HCT116 (cell line): ENCODE results near the gene CCDC174. TPM values are rescaled to one million over a fixed set of nuclear protein-coding genes. Genes with fewer than 3 reads are reported as not detected.

Source experiments
- ATAC-seq: fragments of 200-7000 bp; cut with Tn5 transposase; 2 replicates; pipeline ENCODE4 v1.9.1; 2020; ENCODE audit warnings: mild to moderate bottlenecking, moderate library complexity
- Bru-seq: library from RNA; stranded (reverse); fragments of 400-500 nt; gene quantifications from one replicate; lab custom pipeline; 2021; lab: Mats Ljungman, UMichigan
- BruChase-seq, 2 experiments: library from RNA; stranded (reverse); fragments of 400-500 nt; gene quantifications; one replicate each; lab custom pipeline; 2021; lab: Mats Ljungman, UMichigan
- BruUV-seq: library from RNA; stranded (reverse); fragments of 400-500 nt; replicated peaks from 2 replicates; lab custom pipeline; 2021; lab: Mats Ljungman, UMichigan
- CTCF ChIA-PET: fragments of 300-600 bp; sonication (Branson Sonifier 250); formaldehyde crosslinking; loops from one replicate; lab custom pipeline; 2021; ENCODE audit warnings: antibody characterized with exemption; lab: Charles Lee
- POLR2A ChIA-PET: fragments of 300-600, 350-600 bp; sonication (Branson Sonifier 250); formaldehyde crosslinking; loops from one replicate; lab custom pipeline; 2021; ENCODE audit warnings: antibody characterized with exemption; lab: Charles Lee
- RAD21 ChIA-PET, 2 experiments: fragments of 300-600 bp; sonication (Branson Sonifier 250); formaldehyde crosslinking; loops; one replicate each; lab custom pipeline; 2023; ENCODE audit warnings: low total read pairs in 2 of 2; ENCODE audit not compliant: uncharacterized antibody in 2 of 2, unreplicated experiment in 2 of 2, low non-redundant PET in 1 of 2; lab: Charles Lee
- DNase-seq: peaks from one replicate; pipeline ENCODE4 v3.0.0-alpha.2; 2010; ENCODE audit warnings: low read depth, low spot score
- H2AFZ ChIP-seq: fragments of 200-600 bp; shearing (Covaris generic), sonication (generic); 2 replicates; pipeline ENCODE4 v1.6.1; 2017; ENCODE audit warnings: low read depth, mixed run types, mixed read lengths, antibody characterized with exemption, low read length; ENCODE audit not compliant: poor library complexity, severe bottlenecking
- H3K27ac ChIP-seq: 2 replicates; pipeline ENCODE4 v1.5.1; 2012; ENCODE audit warnings: low read depth, low read length
- H3K27me3 ChIP-seq: fragments of 200-600 bp; sonication (generic); 2 replicates; pipeline ENCODE4 v1.6.1; 2016; ENCODE audit warnings: mixed run types, low read length, mixed read lengths; ENCODE audit not compliant: insufficient read depth
- H3K36me3 ChIP-seq, 2 experiments: fragments of 200-500 bp in 1 of 2; fragments of 200-600 bp in 1 of 2; sonication (Bioruptor generic) in 1 of 2; sonication (generic) in 1 of 2; 2 replicates each; pipeline versions ENCODE4 v1.5.1 to v1.6.1; 2014 to 2016; ENCODE audit warnings: low read length in 2 of 2, inconsistent platforms in 1 of 2, mixed read lengths in 1 of 2, mixed run types in 1 of 2; ENCODE audit not compliant: insufficient read depth in 2 of 2, control insufficient read depth in 1 of 2
- H3K4me1 ChIP-seq, 2 experiments: fragments of 200-600 bp in 1 of 2; sonication (generic) in 1 of 2; 2 replicates each; pipeline versions ENCODE4 v1.5.1 to v1.6.1; 2012 to 2017; ENCODE audit warnings: low read length in 2 of 2, inconsistent platforms in 1 of 2, mild to moderate bottlenecking in 1 of 2, mixed read lengths in 1 of 2, mixed run types in 1 of 2, moderate library complexity in 1 of 2; ENCODE audit not compliant: insufficient read depth in 2 of 2, control insufficient read depth in 1 of 2
- H3K4me2 ChIP-seq: fragments of 200-600 bp; sonication (generic); 2 replicates; pipeline ENCODE4 v1.6.1; 2017; ENCODE audit warnings: mixed run types, low read length, mixed read lengths
- H3K4me3 ChIP-seq, 2 experiments: fragments of 200-600 bp in 1 of 2; sonication (generic) in 1 of 2; replicated peaks in 1 of 2; 2 replicates each; pipeline ENCODE4 v1.5.1; 2011 to 2016; ENCODE audit warnings: low read length in 2 of 2, control low read depth in 1 of 2, low read depth in 1 of 2, mild to moderate bottlenecking in 1 of 2, mixed read lengths in 1 of 2, mixed run types in 1 of 2
- H3K79me2 ChIP-seq: fragments of 200-600 bp; sonication (generic); 2 replicates; pipeline ENCODE4 v1.6.1; 2017; ENCODE audit warnings: mild to moderate bottlenecking, mixed run types, low read length, moderate library complexity, mixed read lengths; ENCODE audit not compliant: insufficient read depth
- H3K9ac ChIP-seq: fragments of 200-600 bp; sonication (generic); 2 replicates; pipeline ENCODE4 v1.6.1; 2016; ENCODE audit warnings: low read length, mixed read lengths
- H3K9me2 ChIP-seq: fragments of 200-600 bp; sonication (generic), shearing (Covaris generic); 2 replicates; pipeline ENCODE4 v1.6.1; 2017; ENCODE audit warnings: mixed run types, mild to moderate bottlenecking, moderate library complexity; ENCODE audit not compliant: insufficient read depth
- H3K9me3 ChIP-seq, 2 experiments: fragments of 200-500 bp in 1 of 2; fragments of 200-600 bp in 1 of 2; sonication (Bioruptor generic) in 1 of 2; sonication (generic) in 1 of 2; 2 replicates each; pipeline ENCODE4 v1.6.1; 2014 to 2017; ENCODE audit warnings: low read length in 2 of 2, mixed read lengths in 2 of 2, inconsistent platforms in 1 of 2, low read depth in 1 of 2, mild to moderate bottlenecking in 1 of 2, mixed run types in 1 of 2, moderate library complexity in 1 of 2; ENCODE audit not compliant: control insufficient read depth in 1 of 2, insufficient read depth in 1 of 2
- H4K20me1 ChIP-seq: fragments of 200-600 bp; sonication (generic), shearing (Covaris generic); 2 replicates; pipeline ENCODE4 v1.6.1; 2017; ENCODE audit warnings: mixed run types, mild to moderate bottlenecking, moderate library complexity; ENCODE audit not compliant: insufficient read depth
- CBX3 ChIP-seq: IDR thresholded peaks from 2 replicates; pipeline ENCODE4 v1.6.1; 2012; ENCODE audit warnings: low read depth
- EGR1 ChIP-seq: IDR thresholded peaks from 2 replicates; pipeline ENCODE4 v1.6.1; 2012; ENCODE audit warnings: low read depth
- ELF1 ChIP-seq: IDR thresholded peaks from 2 replicates; pipeline ENCODE4 v1.6.1; 2012; ENCODE audit warnings: low read depth, borderline replicate concordance
- EZH2phosphoT487 ChIP-seq: fragments of 200-600 bp; IDR thresholded peaks from 2 replicates; pipeline ENCODE4 v1.6.1; 2018; ENCODE audit warnings: antibody characterized with exemption, borderline replicate concordance
- FOSL1 ChIP-seq: IDR thresholded peaks from 2 replicates; pipeline ENCODE4 v1.6.1; 2012; ENCODE audit warnings: low read depth
- JUND ChIP-seq: IDR thresholded peaks from 2 replicates; pipeline ENCODE4 v1.6.1; 2012
- MAX ChIP-seq: IDR thresholded peaks from 2 replicates; pipeline ENCODE4 v1.6.1; 2012
- POLR2A ChIP-seq: IDR thresholded peaks from 2 replicates; pipeline ENCODE4 v1.7.0; 2011; ENCODE audit warnings: borderline replicate concordance; ENCODE audit not compliant: insufficient read depth, insufficient read length; ENCODE audit errors: extremely low read depth
- POLR2AphosphoS5 ChIP-seq: IDR thresholded peaks from 2 replicates; pipeline ENCODE4 v1.6.1; 2011; ENCODE audit warnings: mild to moderate bottlenecking, low read depth, low read length, moderate library complexity
- RAD21 ChIP-seq: IDR thresholded peaks from 2 replicates; pipeline ENCODE4 v1.6.1; 2012; ENCODE audit warnings: low read depth, mild to moderate bottlenecking
- SIN3A ChIP-seq: IDR thresholded peaks from 2 replicates; pipeline ENCODE4 v1.6.1; 2012; ENCODE audit warnings: low read depth
- SP1 ChIP-seq: IDR thresholded peaks from 2 replicates; pipeline ENCODE4 v1.6.1; 2012; ENCODE audit warnings: low read depth
- SRF ChIP-seq: IDR thresholded peaks from 2 replicates; pipeline ENCODE4 v1.6.1; 2012; ENCODE audit warnings: low read depth
- TCF7L2 ChIP-seq: IDR thresholded peaks from 2 replicates; pipeline ENCODE4 v1.7.0; 2011; ENCODE audit warnings: borderline replicate concordance, inconsistent platforms; ENCODE audit not compliant: insufficient read depth, insufficient read length; ENCODE audit errors: extremely low read depth
- YY1 ChIP-seq: IDR thresholded peaks from 2 replicates; pipeline ENCODE4 v1.6.1; 2011; ENCODE audit warnings: low read length, low read depth, moderate library complexity, mild to moderate bottlenecking; ENCODE audit not compliant: insufficient replicate concordance; ENCODE audit errors: extremely low read depth
- ZFX ChIP-seq: fragments of 450-650 bp; IDR thresholded peaks from 2 replicates; pipeline ENCODE4 v1.6.1; 2017
- intact Hi-C: fragments of 100-400 bp; cut with micrococcal nuclease; formaldehyde crosslinking; loops from 2 replicates; pipeline ENCODE4 v1.10.0; 2022
- long read RNA-seq: library from polyadenylated mRNA; unstranded; transcript quantifications from one replicate; pipeline ENCODE4 v2.0.0, GENCODE V29; 2021; ENCODE audit not compliant: unreplicated experiment
- polyA plus RNA-seq: library from polyadenylated mRNA; unstranded; fragments of >200 nt; gene quantifications from 2 replicates; pipeline ENCODE4 v1.2.1, GENCODE V29; 2012; ENCODE audit warnings: missing spikeins
- total RNA-seq: library from RNA; stranded (reverse); gene quantifications from one replicate; pipeline ENCODE4 v1.2.1, GENCODE V29; 2021; ENCODE audit not compliant: unreplicated experiment
- TF ChIP-seq, protein P1 (sequence below): IDR thresholded peaks from 2 replicates; pipeline ENCODE4 v1.6.1; 2011; ENCODE audit warnings: mild to moderate bottlenecking, low read length, moderate library complexity; ENCODE audit not compliant: insufficient replicate concordance; ENCODE audit errors: extremely low read depth
- TF ChIP-seq, protein P2 (sequence below), 3 experiments: fragments of 200-600 bp in 1 of 3; sonication (generic) in 1 of 3; IDR thresholded peaks in 2 of 3; conservative IDR thresholded peaks in 1 of 3; 2 replicates each; pipeline ENCODE4 v1.5.1; 2012 to 2017; ENCODE audit warnings: low read depth in 2 of 3, low read length in 2 of 3, antibody characterized with exemption in 1 of 3, borderline replicate concordance in 1 of 3, control low read depth in 1 of 3, mild to moderate bottlenecking in 1 of 3, mixed read lengths in 1 of 3, mixed run types in 1 of 3, moderate library complexity in 1 of 3; ENCODE audit not compliant: insufficient read depth in 1 of 3

CCDC174 gene
- total RNA-seq (15.6 TPM), Bru-seq, nascent RNA (percentile 90 among the genes with signal in this experiment), BruChase-seq, experiment 1, labeled RNA remaining after a 6-hour chase (percentile 73 among the genes with signal in this experiment), BruChase-seq, experiment 2, labeled RNA remaining after a 2-hour chase (percentile 81 among the genes with signal in this experiment)
- 10.5 and 14.8 TPM in 2 replicates for polyA plus RNA-seq
- long read RNA-seq, transcript CCDC174-202 (11 exons, 2,942 nt), result major isoform, 11 of 27 reads
- long read RNA-seq, partial matches to known transcripts, result 14 of 27 reads
- long read RNA-seq, other reads (novel, unspliced or antisense), result 1 of 27 reads

DNA sequence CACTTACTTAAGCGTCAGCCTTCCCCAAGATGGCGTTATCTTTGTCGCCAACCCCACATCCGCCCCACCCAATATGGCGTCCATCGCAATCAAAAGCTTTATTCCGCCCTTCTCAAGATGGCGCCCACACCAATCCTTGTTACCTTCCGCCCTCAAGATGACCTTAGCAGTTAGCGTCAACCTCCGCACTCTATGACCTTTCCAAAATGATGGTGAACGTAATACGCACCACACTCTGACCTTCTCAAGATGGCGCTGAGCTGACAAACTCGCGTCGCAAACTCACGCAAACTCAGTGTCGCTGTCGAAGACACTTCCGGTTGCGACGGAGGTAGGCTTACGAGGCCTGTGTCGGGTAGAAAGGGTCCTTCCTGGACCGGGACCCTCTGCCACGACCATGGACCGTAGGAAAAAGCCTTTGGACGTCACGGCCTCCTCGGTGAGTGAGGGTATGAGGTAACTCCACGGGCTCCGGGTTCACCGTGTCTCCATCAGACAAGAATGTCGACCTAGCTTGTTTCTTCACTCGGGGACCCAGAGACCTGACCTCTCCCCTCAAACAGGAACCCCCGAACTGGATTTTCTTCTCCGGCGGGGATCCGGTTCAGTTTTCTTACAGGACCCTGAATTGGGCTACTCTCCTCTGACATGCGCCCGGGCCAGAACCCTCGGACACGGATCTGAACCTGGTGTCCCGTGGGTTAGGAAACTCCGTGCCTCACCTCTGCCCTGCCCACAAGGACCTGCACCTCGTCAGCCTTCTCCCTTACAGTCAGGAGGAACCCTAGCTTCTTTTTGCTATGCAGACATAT is at the start of gene CCDC174:
Gene CCDC174 (plus strand): TSS at position 323 of the 812 bp plus-strand sequence. CDS start 75 bp downstream, at position 398.
- H3K4me2 ChIP-seq, result peak within 1 kb of the TSS; percentile 87
- no peaks in the 10 kb centered on the region for H3K9me2 ChIP-seq
- peak; percentile 95 for ATAC-seq
- intact Hi-C loops, result loop anchor here (2.0 kb wide), 1 partner anchor 143 kb away; no protein-coding TSS in a partner anchor
- H3K27ac ChIP-seq, result peak within 1 kb of the TSS; percentile 60
- H3K9me3 ChIP-seq, result no peaks in the 10 kb centered on the region
- peak within 1 kb of the TSS; percentile 82 for H2AFZ ChIP-seq
- no peaks in the 10 kb centered on the region for H4K20me1 ChIP-seq
- peak; percentile 99 for DNase-seq
- peak within 1 kb of the TSS; percentile 70 to 98 for H3K4me3 ChIP-seq
- POLR2A ChIA-PET, result interaction anchor here (0.9 kb wide), 1 partner anchor 20 kb away, joined by 3 read pairs; no protein-coding TSS in a partner anchor
- RAD21 ChIA-PET, result no interaction called here
- TF ChIP-seq, protein P1, sequence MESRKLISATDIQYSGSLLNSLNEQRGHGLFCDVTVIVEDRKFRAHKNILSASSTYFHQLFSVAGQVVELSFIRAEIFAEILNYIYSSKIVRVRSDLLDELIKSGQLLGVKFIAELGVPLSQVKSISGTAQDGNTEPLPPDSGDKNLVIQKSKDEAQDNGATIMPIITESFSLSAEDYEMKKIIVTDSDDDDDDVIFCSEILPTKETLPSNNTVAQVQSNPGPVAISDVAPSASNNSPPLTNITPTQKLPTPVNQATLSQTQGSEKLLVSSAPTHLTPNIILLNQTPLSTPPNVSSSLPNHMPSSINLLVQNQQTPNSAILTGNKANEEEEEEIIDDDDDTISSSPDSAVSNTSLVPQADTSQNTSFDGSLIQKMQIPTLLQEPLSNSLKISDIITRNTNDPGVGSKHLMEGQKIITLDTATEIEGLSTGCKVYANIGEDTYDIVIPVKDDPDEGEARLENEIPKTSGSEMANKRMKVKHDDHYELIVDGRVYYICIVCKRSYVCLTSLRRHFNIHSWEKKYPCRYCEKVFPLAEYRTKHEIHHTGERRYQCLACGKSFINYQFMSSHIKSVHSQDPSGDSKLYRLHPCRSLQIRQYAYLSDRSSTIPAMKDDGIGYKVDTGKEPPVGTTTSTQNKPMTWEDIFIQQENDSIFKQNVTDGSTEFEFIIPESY, result peak; percentile 70
- TF ChIP-seq POLR2AphosphoS5 (peak; percentile 85), SIN3A (no peak; the same call in 1 of the 2 replicates), FOSL1 (no peak), SP1 (peak; percentile 86), JUND (no peak), TCF7L2 (peak; percentile 54), YY1 (peak; percentile 100), CBX3 (peak; percentile 98), ELF1 (peak; percentile 98), MAX (peak; percentile 67), RAD21 (no peak), EZH2phosphoT487 (no peak), SRF (peak; percentile 95), ZFX (peak; percentile 85), EGR1 (peak; percentile 99), POLR2A (peak; percentile 63)
- TF ChIP-seq, protein P2, sequence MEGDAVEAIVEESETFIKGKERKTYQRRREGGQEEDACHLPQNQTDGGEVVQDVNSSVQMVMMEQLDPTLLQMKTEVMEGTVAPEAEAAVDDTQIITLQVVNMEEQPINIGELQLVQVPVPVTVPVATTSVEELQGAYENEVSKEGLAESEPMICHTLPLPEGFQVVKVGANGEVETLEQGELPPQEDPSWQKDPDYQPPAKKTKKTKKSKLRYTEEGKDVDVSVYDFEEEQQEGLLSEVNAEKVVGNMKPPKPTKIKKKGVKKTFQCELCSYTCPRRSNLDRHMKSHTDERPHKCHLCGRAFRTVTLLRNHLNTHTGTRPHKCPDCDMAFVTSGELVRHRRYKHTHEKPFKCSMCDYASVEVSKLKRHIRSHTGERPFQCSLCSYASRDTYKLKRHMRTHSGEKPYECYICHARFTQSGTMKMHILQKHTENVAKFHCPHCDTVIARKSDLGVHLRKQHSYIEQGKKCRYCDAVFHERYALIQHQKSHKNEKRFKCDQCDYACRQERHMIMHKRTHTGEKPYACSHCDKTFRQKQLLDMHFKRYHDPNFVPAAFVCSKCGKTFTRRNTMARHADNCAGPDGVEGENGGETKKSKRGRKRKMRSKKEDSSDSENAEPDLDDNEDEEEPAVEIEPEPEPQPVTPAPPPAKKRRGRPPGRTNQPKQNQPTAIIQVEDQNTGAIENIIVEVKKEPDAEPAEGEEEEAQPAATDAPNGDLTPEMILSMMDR (IDR thresholded peaks at IDR 0.05 in 2 of 3, conservative IDR thresholded peaks at IDR 0.05 in 1 of 3; ENCODE audit: borderline replicate concordance in 1 of 3, insufficient read depth in 1 of 3, low read depth in 2 of 3, low read length in 2 of 3), result no peak
- TF ChIP-seq, all 23 proteins: peak for 12
- CTCF ChIA-PET, result interaction anchor here (1.1 to 3.2 kb wide), 5 partner anchors 22 to 448 kb away, joined by 3 to 14 read pairs (median 6); no protein-coding TSS in a partner anchor
- Histone ChIP-seq H3K36me3 (peaks cover 10 to 14% of the 10 kb centered on the region in 2 experiments), H3K4me1 (peaks cover 3 to 16% of the 10 kb centered on the region in 2 experiments; a peak in 3 of 4 replicates), H3K79me2 (peaks cover 28% of the 10 kb centered on the region), H3K27me3 (no peaks in the 10 kb centered on the region), H3K9ac (peak within 1 kb of the TSS; percentile 88)
- BruUV-seq, result TSS peak; percentile 77
